TTC549 (cell line): ENCODE results near the gene METTL9.
"Not testable (repeated sequence)": the region's sequence is repeated elsewhere in the genome, so short reads cannot be mapped to it uniquely, and the experiment has no call there.

Experiments
- FAIRE-seq: peaks from 2 replicates; lab custom pipeline; 2012; peaks lifted over from hg19 to GRCh38; lab: Jason Lieb, UNC

METTL9 gene

DNA sequence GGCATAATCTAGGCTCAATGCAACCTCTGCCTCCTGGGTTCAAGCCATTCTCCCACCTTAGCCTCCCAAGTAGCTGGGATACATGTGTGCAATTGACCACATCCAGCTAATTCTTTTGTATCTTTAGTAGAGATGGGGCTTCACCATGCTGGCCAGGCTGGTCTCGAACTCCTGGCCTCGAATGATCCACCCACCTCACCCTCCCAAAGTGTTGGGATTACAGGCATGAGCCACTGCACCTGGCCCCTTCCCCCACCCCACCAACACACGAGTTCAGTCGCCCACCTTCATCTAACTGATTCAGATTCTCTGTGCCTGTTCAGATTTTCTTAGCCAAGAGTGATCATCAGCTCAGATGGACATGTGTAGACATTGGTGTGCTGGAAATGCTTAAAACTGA is 25.0 kb upstream of the METTL9 start:
- no peak for FAIRE-seq

DNA sequence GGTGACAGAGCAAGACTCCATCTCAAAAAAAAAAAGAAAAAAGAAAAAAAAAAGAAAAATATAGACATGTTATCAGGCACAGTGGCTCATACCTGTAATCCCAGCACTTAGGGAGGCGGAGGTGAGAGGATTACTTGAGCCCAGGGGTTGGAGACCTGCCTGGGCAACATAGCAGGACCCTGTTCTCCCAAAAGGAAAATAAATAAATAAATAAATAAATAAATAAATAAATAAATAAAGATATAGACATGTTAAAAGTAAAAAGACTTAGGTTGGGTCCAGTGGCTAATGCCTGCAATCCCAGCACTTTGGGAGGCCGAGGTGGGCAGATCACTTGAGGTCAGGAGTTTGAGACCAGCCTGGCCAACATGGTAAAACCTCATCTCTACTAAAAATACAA is 23.1 kb upstream of the METTL9 start:
- not testable (repeated sequence) for FAIRE-seq

DNA sequence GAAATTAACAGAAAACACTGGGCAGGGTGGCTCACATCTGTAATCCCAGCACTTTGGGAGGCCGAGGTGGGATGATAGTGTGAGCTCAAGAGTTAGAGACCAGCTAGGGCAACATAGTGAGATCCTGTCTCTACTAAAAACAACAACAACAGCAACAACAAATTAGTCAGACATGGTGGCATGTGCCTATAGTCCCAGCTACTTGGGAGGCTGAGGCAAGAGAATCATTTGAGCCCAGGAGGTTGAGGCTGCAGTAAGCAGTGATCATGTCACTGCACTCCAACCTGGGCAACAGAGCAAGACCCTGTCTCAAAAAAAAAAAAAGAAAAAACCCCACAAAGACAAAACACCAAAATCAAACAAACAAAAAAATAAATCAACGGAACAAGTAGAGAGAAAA is 21.9 kb upstream of the METTL9 start:
- not testable (repeated sequence) for FAIRE-seq

DNA sequence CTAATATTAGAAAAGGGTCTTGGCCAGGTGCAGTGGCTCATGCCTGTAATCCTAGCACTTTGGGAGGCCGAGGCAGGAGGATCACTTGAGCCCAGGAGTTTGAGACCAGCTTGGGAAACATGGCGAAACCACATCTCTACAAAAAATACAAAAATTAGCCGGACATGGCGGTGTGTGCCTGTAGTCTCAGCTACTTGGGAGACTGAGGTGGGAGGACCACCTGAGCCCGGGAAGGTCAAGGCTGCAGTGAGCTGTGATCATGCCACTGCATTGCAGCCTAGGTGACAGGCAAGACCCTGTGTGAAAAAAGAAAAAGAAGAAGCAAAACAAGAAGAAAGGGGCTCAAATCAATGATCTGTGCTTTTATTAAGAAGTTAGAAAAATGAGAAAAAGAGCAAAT is 21.1 kb upstream of the METTL9 start:
- FAIRE-seq = not testable (repeated sequence)

DNA sequence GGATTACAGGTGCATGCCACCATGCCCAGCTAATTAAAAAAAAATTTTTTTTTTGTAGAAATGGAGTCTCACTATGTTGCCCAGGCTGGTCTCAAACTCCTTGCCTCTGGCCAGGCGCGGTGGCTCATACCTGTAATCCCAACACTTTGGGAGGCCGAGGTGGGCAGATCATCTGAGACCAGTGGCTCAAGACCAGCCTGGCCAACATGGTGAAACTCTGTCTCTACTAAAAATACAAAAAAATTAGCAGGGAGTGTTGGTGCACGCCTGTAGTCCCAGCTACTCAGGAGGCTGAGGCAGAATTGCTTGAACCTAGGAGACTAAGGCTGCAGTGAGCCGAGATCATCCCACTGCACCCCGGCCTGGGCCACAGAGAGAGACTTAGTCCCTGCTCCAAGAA is 19.2 kb upstream of the METTL9 start:
- FAIRE-seq = not testable (repeated sequence)

DNA sequence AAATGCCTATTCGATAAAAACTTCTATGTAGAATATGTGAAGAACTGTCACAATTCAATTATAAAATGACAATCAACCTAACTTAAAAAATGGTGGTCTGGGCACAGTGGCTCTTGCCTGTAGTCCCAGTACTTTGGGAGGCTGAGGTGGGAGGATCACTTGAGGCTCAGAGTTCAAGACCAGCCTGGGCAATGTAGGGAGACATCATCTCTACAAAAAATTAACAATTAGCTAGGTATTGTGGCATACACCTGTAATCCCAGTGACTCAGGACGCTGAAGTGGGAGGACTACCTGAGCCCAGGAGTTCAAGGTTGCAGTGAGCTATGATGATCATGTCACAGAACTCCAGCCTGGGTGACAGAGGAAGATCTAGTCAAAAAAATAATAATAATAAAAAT is 18.6 kb upstream of the METTL9 start:
- no peak for FAIRE-seq

DNA sequence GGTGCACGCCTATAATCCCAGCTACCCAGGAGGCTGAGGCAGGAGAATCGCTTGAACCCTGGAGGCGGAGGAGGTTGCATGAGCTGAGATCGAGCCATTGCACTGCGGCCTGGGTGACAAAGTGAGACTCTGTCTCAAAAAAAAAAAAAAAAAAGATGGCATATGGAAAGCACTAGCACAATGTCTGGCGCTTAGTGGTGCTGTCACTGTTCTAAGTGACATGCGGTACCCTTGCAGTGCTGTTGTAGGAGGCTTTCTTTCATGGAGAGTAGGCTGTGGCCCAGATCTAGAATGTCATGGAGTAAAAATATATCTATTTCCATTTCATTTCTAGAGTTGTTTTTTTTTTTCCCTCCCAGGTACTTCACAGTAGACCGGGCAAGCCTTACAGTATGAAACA is 14.6 kb upstream of the METTL9 start:
- no peak for FAIRE-seq

DNA sequence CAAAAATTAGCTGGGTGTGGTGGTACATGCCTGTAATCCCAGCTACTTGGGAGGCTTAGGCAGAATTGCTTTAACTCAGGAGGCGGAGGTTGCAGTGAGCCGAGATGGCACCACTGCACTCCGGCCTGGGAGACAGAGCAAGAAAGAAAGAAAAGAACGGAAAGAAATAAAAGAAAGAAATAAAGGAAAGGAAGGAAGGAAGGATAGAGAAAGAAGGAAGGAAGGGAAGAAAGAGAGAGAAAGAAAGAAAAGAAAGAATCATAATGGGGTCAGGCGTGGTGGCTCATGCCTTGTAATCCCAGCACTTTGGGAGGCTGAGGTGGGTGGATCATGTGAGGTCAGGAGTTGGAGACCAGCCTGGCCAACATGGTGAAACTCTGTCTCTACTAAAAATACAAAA is 10.8 kb upstream of the METTL9 start:
- FAIRE-seq = not testable (repeated sequence)

DNA sequence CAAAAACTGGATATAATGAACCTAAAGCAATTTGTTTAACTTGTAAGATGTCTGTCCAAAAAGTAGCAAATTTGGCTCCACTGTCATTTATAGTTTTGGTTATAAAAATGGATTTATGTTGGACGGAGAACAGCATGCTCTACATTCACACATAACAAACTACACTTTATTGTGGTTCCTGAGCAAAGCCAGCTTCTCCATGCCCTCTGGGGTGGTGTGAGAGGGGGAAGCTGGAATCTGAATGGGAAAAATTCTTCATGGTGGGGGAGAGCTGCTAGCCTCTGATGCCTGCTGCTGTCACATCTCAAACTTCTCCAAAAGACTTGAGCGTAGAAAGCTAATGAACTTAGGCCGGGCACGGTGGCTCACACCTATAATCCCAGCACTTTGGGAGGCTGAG is 9.8 kb upstream of the METTL9 start:
- no peak for FAIRE-seq

DNA sequence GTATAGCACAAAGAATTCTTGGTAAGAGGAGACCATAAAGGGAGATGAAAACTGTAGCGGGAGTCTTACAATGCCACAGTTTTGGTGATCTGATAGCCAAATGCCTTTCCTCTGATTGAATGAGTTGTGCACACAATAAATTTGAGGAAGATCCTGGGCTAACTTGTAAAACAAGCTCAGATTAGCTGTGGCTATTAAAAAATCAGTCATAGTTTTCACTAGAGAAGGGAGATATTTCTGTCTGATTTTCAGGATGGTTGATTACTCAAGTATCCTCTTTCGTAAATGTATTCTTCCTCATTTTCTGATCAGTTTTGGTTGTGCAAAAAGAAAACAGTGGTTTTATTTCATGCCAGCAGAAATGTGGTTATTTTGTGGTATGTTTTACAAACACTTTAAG is 9.1 kb upstream of the METTL9 start:
- no peak for FAIRE-seq

DNA sequence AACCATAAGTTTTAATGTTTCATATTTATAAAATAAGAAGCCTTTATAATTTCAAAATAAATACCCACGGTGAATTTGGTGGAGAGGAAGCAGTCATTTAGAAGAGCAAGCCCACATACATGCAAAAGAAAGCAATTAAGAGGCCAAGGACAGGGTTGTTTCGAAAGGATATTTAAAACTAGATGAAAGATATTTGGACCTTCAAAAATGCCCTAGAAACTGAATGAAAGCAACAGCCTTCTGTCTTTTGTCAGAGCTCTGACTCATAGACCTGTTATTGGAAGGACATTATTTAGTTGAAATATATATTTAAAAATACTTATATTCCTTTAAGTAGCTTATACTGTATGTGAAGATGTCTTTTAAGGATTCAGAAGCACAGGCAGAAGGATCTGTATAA is 8.6 kb upstream of the METTL9 start:
- no peak for FAIRE-seq

DNA sequence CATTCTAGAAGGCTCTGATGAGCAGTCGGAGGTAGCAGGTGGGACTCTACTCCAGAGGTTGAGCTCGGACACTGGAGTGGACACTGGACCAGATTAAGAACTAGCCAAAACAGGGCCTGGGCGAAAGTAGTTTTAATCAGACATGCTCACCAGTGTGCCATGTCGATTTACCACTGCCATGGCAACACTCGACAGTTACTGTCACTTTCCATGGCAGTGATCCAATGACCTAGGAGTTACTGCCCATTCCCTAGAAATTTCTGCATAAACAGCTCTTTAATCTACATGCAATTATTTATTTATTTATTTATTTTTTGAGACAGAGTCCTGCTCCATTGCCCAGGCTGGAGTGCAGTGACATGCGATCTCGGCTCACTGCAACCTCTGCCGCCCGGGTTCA is 7.2 kb upstream of the METTL9 start:
- no peak for FAIRE-seq

DNA sequence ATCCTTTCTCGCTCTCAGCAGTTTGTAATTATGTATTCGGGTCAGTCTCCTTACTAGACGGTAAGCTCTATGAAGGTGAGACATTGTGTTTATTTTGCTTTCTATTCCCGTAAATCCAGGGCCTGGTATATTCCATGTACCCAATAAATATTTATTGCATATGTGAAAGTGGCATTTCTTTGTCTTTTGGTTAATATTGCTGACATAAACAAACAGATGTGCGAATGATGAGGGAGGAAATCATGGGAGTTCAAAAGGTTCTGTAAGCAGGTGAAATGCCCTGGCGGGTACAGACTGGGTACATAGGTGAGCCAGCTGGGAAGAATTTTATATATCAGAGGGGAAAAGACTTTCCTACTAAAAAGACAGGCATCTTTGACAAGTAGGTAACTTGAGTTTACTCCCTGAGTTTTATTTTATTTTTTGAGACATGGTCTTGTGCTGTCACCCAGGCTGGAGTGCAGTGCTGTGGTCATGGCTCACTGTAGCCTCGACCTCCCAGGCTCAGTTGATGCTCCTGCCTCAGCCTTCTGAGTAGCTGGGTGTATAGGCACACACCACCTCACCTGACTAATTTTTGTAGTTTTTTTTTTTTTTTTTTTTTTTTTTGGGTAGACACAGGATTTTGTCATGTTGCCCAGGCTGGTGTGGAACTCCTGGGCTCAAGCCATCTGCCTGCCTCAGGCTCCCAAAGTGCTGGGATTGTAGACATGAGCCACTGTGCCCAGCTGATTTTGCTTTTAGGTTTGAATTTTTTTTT is 5.7 kb upstream of the METTL9 start:
- FAIRE-seq = no peak

DNA sequence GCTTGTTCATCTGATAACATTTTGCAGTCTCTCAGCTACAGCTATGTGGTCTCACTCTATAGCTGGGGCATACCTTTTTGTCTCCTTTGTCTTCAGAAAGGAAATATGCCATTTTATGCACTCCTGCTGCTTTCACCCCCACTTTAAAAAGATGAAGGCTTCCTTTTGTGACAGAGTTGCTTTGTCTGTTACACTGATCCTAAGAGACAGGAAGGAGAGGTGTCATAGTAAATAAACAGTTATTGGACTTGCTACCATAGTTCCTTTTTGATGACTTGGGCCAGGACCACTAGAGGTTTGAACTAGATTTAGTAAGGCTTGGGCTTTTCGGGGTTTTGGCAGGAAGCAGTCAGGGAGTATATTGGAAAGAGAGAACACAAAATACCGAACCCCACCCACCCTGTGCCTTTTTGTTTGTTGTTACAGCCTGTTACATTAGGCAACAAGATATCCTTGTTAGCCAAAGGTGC is 1.8 kb upstream of the METTL9 start:
- no peak for FAIRE-seq

DNA sequence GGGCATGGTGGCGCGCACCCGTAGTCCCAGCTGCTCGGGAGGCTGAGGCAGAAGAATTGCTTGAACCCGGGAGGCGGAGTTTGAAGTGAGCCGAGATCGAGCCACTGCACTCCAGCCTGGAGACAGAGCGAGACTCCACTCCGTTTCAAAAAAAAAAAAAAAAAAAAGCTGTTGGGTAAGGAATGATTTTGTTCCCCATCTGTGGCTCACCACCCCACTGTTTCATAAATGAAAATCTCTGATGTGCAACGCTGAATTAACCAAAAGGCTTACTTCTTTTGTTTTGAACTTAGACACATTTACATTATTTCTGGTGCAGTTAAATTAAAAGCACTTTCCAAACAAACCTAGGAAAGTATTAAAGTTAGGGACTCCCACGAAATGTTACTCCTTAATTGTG is 1.2 kb upstream of the METTL9 start:
- no peak for FAIRE-seq

DNA sequence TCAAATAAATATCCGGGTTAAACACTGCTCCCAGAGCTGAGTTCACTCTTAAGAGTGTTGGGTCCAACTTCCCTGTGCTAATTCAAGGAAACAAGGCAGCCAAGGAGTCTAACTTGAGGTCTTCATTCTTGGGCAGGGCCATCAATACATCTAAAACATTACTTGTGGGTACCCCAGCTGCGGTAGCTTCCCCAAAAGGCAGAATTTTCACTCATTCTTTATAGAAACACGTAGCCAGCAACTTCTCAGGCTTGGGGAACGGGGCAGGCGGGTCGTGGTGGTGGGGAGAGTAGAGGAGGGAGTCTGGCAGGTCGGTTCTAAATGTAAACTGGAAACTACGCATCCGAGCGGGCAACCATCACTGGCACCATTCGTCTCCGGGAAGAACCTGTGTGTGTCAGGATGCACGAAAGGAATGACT is 666 bp upstream of the METTL9 start:
- no peak for FAIRE-seq

DNA sequence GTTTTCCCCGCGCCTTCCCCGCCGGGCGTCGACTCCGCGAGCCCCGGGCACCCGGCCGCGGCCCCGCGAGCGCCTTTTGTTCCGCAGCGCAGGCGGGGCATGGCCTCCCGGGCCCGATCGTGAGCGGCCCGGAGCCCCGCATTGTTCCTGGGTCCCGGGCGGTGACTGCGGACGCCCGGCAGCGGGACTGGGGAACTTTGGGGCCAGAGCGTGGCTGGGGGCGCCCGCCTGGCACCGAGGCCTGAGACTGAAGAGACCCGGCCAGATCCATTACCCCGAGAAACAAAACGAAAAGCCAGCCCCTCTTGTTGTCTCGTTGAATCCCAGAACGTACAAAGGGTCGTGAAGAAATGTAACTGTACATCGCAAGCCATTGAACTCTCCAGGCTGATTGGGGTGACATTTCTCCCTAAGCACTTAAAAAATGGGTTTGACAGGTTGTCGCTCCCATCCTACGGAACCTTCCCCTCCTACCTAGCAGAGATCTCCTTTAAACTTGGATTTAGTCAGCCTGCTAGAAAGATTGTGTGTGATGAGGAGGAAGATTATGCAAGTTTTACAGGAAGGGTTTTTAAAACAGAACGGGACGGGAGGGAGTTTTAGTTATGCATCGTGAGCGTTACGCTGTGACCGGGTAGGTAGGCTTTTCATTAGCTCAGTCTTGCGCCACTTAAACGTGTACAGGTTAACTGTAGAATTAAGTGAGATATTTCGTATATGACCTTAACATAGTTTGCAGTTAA is 825 bp downstream of the METTL9 start:
- FAIRE-seq = no peak

DNA sequence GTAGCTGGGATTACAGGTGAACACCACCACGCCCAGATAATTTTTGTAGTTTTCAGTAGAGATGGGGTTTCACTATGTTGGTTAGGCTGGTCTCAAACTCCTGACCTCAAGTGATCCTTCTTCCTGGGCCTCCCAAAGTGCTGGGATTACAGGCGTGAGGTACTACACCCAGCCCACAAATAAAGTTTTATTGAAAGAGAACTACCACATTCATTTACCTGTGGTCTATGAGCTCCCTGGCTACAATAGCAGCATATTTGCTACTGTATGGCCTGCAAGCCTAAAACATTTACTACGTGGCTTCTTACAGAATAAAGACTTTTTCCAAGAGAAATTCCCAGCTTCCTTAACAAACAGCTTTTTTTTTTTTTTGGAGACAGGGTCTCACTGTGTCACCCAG is 3.4 kb downstream of the METTL9 start:
- no peak for FAIRE-seq

DNA sequence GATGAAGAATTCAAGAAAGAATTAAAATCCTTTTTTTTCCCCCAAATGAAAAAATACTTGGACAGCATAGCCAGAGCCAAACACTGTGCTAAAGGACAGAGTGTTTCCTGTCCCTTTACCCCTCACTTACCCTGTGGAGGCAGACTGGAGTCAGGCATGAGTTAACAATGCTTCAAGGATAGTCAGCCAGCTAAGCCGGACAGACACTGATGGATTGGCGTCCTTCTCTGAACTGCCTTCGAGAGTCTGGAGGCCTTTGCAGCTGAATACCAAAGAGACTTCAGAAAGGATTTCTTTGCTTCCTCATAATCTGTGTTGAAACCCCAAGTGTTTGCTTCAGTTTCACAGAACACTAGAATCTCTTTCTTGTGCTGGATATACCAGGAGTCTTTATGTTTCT is 4.6 kb downstream of the METTL9 start:
- no peak for FAIRE-seq

DNA sequence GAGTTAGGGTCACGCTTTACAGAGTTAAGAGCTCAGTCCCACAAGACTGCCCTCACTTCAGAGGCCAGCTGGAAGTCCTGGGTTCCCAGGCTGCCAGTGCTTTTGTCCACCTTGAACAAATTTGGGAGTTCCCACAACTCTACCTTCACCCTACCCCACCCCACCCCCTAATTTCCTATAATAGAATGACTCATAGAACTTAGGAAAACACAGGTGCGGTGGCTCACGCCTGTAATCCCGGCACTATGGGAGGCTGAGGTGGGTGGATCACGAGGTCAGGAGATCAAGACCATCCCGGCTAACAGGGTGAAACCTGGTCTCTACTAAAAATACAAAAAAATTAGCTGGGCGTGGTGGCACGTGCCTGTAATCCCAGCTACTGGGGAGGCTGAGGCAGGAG is 6.5 kb downstream of the METTL9 start:
- not testable (repeated sequence) for FAIRE-seq

DNA sequence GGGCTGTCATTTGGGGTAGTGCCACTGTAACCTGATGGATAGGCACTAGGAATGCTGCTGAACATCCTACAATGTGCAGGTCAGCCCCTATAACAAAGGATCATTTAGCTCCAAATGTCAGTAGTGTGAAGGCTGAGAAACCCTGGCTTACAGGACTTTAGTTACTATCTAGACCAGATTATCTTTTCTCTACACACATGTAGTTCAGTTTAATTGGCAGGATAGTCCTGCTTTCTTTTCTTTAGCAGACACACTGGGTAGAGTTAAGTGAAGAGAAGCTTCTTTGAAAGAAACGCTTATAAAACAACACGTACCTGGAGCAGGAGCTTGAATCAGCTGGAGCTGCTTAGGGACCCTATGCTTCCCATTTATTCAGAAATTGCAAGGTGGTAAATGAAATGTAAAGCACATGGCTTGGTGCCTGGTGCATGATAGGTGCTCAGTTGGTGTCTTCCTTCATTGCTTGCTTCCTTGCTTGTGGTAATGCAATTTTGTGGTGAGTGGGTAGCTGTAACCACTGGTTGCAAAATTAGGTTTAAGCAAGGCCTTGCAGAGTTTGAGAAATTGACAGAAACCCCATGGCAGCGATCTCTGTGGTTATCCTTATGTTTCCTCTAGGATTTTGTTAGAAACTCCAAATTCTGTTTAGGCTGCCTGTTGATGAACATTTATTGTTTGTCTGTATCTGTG is 9.4 kb downstream of the METTL9 start:
- FAIRE-seq = no peak

DNA sequence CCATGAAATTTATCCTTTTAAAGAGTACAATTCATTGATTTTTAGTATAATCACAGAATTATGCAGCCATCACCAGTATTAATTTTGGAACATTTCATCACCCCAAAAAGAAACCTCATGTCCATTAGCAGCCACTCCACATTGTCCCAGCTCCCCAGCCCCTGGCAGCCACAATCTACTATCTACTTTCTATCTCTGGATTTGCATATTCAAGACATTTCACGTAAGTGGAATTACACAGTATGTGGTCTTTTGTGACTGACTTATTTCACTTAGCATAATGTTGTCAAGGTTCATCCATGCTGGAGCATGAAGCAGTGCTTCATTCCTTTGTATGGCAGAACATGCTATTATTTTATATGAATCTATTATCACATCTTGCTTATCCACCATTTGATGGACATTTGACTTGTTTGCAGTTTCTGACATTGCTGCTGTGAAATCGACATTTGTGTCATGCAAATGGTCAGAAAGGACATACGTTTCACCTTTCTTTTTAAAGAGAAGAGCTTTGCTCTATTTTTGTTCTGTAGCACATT is 10.7 kb downstream of the METTL9 start:
- no peak for FAIRE-seq

DNA sequence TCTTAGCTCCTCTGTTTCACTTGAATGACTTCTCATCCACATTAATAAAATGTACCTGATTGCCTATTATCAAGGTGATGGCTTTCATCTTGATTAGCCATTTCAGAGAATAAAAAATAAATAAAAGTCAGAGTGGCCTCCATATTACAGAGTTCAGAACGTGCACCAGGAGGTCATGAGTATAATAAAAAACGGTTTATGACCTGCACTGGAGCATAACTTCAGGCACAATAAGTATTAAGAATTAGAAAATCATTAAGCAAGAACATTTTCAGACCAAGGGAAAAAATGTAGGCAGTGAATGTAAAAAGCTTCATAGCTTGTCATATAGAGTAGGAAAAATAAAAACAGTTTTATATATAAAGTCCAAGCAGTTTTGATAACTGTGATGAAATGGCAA is 11.4 kb downstream of the METTL9 start:
- no peak for FAIRE-seq
